DMS153 treated with DMSO at 0.1 percent for 48 hours (cell line): ENCODE measurements around the gene RAB3C.
"Not testable (repeated sequence)": the region's sequence is repeated elsewhere in the genome, so short reads cannot be mapped to it uniquely, and the experiment has no call there.

Experiments used
- DNase-seq: peaks from one replicate; lab custom pipeline; 2025; ENCODE audit not compliant: unreplicated experiment; lab: John Stamatoyannopoulos, UW

RAB3C gene

DNA sequence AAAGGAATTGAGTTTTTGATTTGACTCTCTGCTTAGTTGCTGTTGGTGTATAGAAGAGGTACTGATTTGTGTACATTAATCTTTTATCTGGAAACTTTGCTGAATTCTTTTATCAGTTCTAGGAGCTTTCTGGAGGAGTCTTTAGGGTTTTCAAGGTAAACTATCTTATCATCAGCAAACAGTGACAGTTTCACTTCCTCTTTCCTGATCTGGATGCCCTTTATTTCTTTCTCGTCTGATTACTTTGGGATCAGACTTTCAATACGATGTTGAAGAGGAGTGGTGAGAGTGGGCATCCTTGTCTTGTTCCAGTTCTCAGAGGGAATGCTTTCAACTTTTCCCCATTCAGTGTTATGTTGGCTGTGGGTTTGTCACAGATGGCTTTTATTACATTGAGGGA, 17.7 kb downstream of the RAB3C start:
- not testable (repeated sequence) for DNase-seq

DNA sequence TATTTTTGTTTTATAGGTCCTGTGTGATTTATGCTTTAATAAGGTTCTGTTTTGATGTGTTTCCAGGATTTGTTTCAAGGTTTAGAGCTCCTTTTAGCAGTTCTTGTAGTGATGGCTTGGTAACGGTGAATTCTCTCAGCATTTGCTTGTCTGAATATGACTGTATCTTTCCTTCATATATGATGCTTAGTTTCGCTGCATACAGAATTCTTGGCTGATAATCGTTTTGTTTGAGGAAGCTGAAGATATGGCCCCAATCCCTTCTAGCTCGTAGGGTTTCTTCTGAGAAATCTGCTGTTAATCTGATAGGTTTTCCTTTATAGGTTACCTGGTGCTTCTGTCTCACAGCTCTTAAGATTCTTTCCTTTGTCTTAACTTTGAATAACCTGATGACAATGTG, 20.0 kb downstream of the RAB3C start:
- not testable (repeated sequence) for DNase-seq

- no peak for DNase-seq
Observed at GRCh38 chr5:58606064-58606463, 23.2 kb downstream of the RAB3C start.

DNA sequence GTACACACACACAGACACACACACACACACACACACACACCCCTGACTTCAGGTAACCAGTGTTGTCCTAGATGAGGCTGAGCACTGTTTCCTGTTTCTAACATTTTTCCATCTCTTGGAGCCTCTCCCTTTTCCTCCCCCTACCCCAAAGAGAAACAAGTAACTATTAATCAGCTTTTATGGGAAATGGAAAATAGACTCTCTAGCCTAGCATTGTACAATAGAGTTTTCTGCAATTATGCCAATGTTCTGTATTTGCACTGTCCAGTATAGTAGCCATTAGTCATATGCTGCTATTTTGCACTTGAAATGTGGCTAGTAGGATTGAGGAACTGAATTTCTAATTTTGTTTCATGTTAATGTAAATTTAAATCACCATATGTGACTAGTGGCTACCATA, 33.1 kb downstream of the RAB3C start:
- DNase-seq, result no peak

DNA sequence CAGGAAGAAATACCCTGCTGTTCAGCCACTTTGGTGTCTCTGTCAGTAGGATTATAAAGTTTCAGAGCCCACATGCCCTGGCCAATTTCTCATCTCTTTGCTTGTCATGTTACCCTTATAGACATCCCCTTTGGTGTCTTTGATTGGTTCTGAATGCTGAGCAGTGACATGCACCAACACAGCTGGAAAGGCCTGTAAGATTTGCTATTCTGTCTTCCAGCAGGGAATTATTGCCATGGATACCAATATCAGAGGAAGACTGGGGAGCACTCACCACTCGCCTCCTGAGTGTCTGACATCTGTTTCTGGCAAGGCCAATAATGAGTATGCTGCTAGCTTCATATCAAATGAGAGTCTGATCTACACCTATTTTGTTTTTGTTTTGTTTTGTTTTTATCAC, 34.4 kb downstream of the RAB3C start:
- DNase-seq, result no peak

GRCh38 chr5:58620336-58620735, 37.5 kb downstream of the RAB3C start:
- no peak for DNase-seq

GRCh38 chr5:58622936-58623871, 40.3 kb downstream of the RAB3C start:
- no peak for DNase-seq

DNA sequence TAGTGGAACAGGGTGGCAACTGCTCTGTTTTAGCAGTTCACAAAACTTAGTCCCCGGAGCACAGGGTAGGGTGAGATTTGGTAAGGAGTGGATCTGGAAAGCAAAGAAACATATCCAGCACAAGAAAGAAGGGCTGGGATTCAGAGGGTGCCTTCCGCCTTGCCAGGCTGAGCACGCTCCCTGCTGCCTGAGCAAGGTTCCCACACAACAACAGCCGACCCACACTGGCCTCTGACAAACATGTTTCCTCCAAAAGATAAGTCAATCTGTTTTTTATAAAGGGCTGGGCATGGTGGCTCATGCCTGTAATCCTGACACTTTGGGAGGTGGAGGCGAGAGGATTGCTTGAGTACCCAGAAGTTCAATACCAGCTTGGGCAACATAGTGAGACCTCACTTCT, 45.8 kb downstream of the RAB3C start:
- no peak for DNase-seq

DNA sequence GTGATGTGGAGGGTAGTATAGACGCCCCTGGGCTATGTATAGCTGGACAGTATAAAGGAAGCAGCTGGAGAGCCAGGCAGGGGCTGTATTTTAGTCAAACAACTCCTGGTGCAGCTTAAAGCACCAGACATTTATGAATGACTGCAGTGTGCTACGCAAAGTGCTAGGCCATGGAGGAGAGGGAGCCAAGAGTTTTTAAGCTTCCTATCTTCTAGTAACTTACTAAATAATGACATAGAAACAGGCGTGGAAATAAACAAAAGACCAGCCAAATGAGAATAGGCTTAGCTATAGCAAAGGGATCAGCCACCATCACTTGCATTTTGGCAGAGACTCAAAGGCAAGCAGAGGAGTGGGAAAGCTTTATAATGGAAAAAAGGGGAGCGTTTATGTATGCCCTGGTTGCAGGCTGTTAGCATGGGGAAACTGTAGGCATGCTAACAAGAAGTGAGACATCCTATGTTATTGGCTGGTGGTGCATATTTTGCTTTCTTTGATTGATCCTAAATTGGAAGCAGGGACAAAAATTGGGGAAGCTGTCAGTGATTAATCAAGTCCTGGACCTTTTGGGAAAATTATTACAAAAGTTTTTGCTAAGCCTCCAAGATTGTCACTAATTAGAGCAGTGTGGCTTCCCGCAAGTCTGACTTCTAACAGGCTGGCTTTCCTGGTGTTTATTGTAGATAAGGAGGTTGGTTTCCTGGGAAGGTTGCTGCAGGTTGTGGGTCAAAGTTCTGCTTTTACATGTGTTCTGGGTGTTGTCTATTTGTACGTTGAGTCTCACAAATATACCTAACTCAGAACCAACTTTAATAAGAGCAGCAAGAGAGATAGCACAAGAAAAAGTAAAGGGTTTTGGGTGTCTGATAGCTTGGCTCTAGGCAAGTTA, 46.6 kb downstream of the RAB3C start:
- no peak for DNase-seq

DNA sequence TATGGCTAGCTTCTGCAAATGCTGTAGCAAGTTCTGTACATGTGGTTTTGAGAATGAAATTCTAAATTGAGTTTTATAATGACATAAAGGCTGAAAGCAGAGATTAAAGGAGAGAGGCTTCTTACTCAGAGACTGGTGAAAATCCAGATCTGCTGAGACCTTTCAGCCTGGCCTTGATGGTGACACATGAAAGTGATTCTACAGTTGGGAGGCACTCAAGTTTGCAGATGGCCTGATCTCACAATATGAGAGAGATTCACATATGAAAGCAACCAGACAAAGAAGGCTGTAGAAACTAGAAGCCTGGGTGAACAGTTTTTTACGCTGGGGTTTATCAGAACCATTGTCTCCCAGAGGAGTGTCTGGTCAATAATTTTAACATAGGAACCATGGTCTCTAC, 49.0 kb downstream of the RAB3C start:
- DNase-seq, result no peak

DNA sequence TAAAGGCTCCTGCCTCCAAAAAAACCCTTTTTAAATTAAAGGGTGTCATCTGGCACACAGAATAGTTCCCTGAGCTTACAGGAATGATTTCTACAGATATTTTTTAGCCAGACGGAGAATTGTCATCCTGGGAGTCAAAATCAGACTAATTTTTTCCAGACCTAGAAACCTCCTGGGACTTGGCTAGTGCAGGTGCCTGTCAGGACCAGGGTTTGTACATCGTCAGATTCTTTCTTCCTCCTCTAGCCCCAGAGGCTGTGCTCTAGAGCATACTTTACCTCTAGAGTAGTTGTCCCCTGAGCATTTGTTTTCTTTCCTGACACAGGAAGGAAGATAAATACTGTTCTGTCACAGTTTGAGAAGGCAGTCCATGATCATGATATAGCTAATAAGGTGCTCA, 52.5 kb downstream of the RAB3C start:
- no peak for DNase-seq

DNA sequence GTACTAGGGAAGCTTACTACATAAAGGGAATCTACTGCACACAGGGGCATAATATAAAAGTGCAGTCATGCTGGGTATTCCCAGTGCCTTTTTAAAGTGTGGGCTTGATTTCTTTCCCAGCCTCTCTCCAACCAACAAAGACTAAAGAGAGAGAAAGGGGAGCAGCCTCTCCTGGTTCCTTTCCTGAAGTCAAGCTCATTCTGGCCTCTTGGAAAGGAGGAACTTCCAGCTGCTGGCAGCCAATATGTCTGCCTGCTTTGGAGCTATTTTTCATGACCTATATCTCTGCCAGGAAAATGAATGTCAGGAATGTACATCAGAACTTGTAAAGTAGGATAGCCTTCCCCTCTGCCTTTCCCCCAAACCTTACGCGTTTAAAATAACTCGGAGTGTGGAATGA, 57.1 kb downstream of the RAB3C start:
- no peak for DNase-seq

DNA sequence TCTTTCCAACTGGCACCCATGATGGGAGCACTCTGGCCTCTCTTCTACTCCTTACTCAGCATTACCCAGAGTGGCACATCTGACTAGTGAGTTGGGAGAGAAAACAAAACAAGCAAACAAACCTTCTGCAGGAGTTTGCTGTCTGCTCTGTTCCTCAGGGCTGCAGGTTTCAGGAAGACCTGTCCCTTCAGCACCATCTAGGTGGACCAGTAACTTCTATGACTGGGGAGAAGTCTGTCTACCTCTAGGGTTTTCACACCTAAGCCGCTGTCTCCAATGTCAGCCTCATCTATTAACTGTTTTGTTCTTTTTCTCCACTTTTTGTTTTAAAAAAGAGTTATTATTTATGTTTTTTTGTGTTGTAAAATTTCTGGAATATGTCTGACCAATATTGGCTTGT, 58.7 kb downstream of the RAB3C start:
- DNase-seq, result no peak

- no peak for DNase-seq
Observed at GRCh38 chr5:58648846-58649245, 66.0 kb downstream of the RAB3C start.

DNA sequence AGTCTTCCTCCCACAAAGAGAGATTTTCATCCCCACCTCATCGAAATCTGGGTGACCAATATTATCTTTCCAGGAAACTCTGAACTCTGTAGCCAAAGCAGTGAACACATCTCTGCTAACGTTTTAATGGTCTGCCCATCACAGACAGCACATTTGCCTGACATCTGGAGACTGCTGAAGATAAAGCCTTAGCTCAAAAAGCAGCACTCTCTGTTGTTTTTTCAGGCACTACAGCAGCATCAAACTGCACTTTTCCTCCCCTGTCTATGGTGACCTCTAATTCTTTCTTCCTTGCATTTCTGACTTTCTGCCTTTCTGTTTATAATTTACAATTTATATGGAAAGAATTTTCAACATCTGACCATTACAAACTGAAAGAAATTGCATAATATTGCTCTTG, 66.8 kb downstream of the RAB3C start:
- no peak for DNase-seq

DNA sequence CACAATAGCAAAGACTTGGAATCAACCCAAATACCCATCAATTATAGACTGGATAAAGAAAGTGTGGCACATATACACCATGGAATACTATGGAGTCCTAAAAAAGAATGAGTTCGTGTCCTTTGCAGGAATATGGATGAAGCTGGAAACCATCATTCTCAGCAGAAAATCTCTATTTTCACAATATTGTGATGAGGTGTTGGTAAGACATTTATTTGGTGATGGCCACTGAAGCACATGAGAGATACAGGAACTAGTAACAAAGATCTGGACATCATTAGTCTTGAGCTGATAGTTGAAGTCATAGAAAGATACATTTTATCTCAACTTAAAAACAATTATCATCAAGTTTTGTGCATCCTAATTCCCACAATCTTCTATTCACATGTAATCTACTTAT, 70.6 kb downstream of the RAB3C start:
- no peak for DNase-seq

- no peak for DNase-seq
Observed at GRCh38 chr5:58666141-58666540, 83.3 kb downstream of the RAB3C start.

- DNase-seq, result no peak
Observed at GRCh38 chr5:58666598-58667581, 84.0 kb downstream of the RAB3C start.

GRCh38 chr5:58670582-58670981, 87.7 kb downstream of the RAB3C start:
- DNase-seq, result no peak

DNA sequence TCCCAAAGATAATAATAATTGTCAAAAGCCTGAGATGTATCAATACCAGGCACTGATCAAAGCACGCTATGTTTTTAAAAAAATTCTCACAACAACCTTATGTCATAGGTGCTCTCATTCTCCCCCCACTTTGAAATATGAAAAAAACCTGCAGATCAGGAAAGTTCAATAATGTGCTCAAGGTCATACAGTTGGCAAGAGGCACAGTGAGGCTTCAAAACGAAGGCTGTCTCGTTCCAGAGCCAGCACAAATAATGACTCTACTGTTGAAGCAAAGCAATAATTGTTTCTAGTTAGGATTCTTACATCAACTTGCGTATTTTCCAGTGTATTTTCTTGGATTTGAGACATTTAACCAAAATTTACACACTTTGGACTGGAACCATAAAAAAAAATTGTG, 88.3 kb downstream of the RAB3C start:
- DNase-seq, result no peak

GRCh38 chr5:58672521-58672920, 89.6 kb downstream of the RAB3C start:
- DNase-seq, result no peak
